ENCODE measurements around the gene BTNL3.

GRCh38 chr5:181001947-181002346 lies 13.3 kb downstream of the BTNL3 start:
- TF ChIP-seq CTCF (conservative IDR thresholded peaks at IDR 0.05) (no peak), EZH2 (IDR thresholded peaks at IDR 0.05; ENCODE audit: low read depth) (no peak)
